Stimulated activated CD4-positive, alpha-beta T cell treated with anti-CD3 and anti-CD28 coated beads, Interleukin-12 subunit alpha, Interleukin-12 subunit beta, amount 100 ng/mL, for 4 hours (primary cell): ENCODE results near the gene KCNAB3.
A peak's percentile ranks its signal among the peaks of the same experiment; 100 is the strongest.
"Not testable (repeated sequence)": the region's sequence is repeated elsewhere in the genome, so short reads cannot be mapped to it uniquely, and the experiment has no call there.

ENCODE experiments used
- DNase-seq: peaks from one replicate; pipeline ENCODE4 v3.0.0-alpha.2; 2020

KCNAB3 gene

DNA sequence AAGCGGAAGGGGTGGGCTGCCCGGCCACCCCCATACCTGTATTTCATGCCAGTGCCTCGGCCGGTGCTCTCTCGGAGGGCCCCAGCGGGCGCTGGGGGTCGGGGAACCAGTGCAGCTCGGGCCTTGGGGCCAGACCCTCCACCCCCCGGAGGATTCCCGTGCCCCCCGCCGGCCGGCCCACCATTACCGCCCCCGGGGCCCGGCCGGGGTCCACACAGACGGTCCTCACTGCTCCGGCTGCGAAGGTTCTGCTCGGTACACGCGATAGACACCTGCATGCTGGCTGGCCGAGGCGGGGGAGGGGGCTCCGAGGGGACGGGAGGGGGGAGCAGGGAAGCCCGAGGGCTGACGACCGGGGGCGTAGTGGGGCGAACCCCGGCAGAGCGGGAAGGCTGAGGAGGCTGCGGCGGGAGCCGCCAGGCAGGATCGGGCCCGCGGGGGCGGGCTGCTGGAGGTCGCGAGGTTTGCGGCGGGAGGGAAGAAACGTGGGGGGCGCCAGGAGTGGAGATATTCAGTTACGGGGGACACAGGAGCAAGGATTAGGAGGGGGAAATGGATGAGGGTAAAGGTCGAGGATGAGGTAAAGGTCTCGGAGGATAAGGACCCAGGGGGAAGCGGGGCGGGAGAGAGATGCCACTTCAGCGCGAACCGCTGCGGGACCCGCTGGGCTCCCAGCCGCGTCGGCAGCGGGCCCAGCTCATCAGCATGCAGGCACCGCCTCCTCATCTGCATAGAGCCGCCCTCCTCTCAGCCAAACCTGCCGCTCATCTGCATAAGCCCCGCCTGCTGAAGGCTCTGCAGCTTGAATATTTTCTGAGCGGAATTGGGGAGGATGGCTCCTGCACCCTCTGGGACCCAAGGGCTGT, at the start of gene KCNAB3:
Gene KCNAB3, minus strand, starts transcription at position 699 of the 866 bp plus-strand sequence. Its CDS starts 421 bp downstream, at position 278.
- peak; percentile 50 for DNase-seq

DNA sequence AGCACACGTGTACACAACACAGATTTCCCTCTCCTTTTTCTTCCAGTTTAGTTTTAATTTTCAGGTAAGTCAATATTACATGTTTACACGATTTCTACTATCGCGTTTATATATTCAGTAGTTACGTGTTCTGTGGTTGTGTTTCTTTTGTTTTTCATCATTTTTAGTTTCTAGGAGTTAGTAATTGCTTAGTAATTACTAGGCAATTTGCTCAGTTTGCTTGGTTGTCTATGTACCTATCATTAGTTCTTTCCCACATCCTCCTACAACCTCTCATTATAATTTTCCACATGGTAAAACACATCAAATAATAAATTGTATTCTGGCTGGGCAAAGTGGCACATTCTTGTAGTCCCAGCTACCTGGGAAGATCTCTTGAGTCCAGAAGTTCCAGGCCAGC, 48.1 kb upstream of the KCNAB3 start:
- no peak for DNase-seq

GRCh38 chr17:7977039-7977438, 47.4 kb upstream of the KCNAB3 start:
- DNase-seq, result no peak

DNA sequence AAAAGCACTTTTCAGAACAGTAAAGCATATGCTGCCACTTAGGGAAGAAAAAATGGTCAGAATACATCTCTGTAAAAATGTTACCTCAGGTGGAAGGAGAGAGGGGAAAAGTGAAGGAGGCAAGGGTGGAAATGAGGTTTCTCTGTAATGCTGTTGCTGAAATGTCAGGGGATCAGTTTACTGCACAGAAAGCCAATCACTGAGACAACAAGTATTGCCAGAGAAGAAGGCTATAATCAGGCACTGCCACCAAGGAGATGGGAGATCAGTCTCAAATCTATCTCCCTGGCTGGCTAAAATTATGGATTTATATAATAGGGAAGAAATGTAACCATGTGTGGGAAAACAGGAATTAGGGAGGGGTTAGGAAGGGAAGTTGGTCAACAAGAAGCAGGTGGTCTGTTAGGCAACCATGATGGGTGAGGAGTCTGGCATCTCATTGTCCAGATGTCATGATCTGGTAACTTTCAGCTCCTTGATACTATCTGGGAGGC, 45.0 kb upstream of the KCNAB3 start:
- no peak for DNase-seq

GRCh38 chr17:7972131-7972785, 42.6 kb upstream of the KCNAB3 start:
- DNase-seq, result no peak

DNA sequence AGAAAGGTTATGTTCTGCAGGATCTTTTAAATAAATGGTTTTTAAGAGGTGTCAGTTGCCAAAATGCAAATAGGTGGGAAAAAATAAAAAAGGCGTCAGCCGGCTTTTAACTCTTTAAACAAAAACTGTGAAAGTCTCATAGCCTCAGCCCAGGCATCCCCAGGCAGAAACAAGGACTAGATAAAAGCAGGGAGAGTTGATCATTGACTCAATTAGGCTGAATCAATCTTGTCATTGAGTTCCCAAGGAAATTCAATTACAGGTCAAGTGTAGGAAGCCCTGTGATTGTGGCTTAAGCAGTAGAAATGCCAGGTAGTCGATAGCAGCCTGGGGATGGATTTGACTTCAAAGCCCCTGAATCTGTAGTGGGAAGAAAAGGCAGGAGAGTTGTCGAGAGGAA, 42.0 kb upstream of the KCNAB3 start:
- DNase-seq, result no peak

- no peak for DNase-seq
Measured at GRCh38 chr17:7969433-7969832, 39.8 kb upstream of the KCNAB3 start.

DNA sequence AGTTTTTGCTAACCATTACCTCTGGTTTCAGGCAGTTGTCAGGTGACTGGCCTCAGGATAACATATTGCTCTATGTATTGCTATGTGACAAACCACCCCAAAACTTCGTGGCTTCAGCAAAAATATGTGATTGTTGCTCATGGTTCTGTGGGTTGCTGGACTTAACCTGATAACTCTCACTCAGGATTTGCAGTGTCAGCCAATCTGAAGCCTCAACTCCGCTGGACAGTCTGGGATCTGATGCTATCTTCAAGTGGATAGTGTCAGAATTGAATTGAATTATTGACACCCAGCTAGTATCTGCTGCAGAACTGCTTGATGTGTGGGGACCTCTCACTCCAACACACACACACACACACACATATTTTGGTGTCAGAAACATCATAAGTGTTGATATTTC, 38.1 kb upstream of the KCNAB3 start:
- DNase-seq, result no peak

- no peak for DNase-seq
Measured at GRCh38 chr17:7961421-7961820, 31.8 kb upstream of the KCNAB3 start.

DNA sequence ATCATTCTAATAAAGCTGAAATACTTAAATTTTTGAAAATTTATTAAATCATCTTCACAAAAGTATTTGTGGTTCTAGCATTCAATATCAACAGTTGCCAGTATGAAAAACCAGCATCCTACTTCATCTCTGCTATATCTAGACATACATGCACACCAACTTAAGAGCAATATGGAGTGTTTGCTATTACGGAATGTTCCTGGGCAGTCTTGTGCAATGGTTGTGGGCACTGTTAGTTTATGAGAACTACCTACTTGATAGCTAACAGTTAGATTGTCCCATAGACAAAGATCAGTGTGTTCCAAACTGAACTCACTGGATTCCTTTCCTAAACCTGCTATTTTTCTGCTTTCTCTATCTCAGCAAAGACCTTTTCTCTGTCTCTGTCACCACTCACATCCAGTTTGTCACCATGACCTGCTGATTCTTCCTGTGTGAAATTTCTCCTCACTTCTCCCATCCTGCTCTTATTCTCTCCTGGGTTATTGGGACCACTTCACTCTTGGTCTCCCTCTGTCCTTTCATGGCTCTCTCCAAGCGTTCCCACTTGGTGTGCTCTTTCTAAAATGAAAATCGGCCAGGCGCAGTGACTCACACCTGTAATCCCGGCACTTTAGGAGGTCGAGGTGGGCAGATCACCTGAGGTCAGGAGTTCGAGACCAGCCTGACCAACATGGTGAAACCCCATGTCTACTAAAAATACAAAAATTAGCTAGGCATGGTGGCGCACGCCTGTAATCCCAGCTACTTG, 30.0 kb upstream of the KCNAB3 start:
- no peak for DNase-seq

GRCh38 chr17:7956228-7956965, 26.7 kb upstream of the KCNAB3 start:
- no peak for DNase-seq

- DNase-seq, result no peak
Measured at GRCh38 chr17:7955414-7956227, 26.0 kb upstream of the KCNAB3 start.

- DNase-seq, result not testable (repeated sequence)
Measured at GRCh38 chr17:7953266-7953665, 23.6 kb upstream of the KCNAB3 start.

- DNase-seq, result peak; percentile 30
Measured at GRCh38 chr17:7951143-7951792, 21.6 kb upstream of the KCNAB3 start.

- no peak for DNase-seq
Measured at GRCh38 chr17:7950578-7950977, 20.9 kb upstream of the KCNAB3 start.

GRCh38 chr17:7947651-7948050, 18.0 kb upstream of the KCNAB3 start:
- no peak for DNase-seq

DNA sequence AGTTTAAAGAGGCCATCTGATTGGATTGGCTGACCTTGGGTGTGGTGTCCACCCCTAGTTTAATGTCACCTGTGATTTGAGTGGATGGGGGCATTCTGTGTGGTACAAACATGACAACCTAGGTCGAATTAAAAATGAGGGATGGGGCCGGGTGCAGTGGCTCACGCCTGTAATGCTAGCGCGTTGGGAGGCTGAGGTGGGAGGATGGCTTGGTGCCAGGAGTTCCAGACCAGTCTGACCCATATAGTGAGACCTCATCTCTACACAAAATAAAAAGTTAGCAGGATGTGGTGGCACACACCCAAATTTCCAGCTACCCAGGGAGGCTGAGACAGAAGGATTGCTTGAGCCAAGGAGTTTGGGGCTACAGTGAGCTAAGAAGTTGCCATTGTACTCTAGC, 16.8 kb upstream of the KCNAB3 start:
- DNase-seq, result no peak

DNA sequence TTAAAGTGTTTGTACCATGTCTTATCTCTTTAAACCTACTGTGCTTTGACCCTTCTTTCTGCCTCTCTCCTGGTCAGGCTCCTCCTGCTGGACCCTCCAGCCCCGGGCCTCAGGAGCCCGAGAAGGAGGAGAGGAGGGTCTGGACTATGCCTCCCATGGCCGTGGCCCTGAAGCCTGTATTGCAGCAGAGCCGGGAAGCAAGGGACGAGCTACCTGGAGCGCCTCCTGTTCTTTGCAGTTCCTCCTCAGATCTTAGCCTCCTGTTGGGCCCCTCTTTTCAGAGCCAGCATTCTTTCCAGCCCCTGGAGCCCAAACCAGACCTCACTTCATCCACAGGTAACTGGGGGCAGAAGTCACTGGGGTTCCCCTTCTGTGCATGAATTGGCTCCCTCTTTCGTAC, 16.0 kb upstream of the KCNAB3 start:
- DNase-seq, result no peak

DNA sequence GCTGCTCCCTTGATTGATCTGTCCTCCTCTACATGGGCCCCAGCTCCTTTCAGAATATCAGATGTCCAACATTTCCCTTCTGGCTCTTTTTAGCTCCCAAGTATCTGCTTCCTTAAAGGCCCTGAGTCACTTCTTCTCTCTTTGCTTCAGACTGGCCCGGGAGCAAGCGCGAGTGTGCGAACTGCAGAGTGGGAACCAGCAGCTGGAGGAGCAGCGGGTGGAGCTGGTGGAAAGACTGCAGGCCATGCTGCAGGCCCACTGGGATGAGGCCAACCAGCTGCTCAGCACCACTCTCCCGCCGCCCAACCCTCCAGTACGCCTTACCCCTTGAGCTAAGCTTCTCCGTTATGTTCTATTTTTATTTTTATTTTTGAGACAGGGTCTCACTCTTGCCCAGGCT, 14.7 kb upstream of the KCNAB3 start:
- no peak for DNase-seq

- DNase-seq, result no peak
Measured at GRCh38 chr17:7943291-7943690, 13.6 kb upstream of the KCNAB3 start.

GRCh38 chr17:7940743-7941142, 11.1 kb upstream of the KCNAB3 start:
- DNase-seq, result no peak
